GM12878 (cell line): Measurements from ENCODE around the gene FREY1. TPM values are rescaled to one million over a fixed set of nuclear protein-coding genes. Genes with fewer than 3 reads are reported as not detected.

ENCODE experiments used
- ASH2L ChIP-seq: fragments of 300-600, 200-600 bp; sonication (generic); IDR thresholded peaks from 2 replicates; pipeline ENCODE4 v1.6.1; 2017; ENCODE audit warnings: low read depth, mild to moderate bottlenecking, borderline replicate concordance
- ATF7 ChIP-seq: fragments of 450-650 bp; IDR thresholded peaks from 2 replicates; pipeline ENCODE4 v1.6.1; 2016; ENCODE audit warnings: low read depth, mild to moderate bottlenecking
- BMI1 ChIP-seq: fragments of 450-650 bp; IDR thresholded peaks from 2 replicates; pipeline ENCODE4 v1.6.1; 2016; ENCODE audit warnings: mild to moderate bottlenecking, moderate library complexity, borderline replicate concordance
- CEBPB ChIP-seq, 2 experiments: fragments of 150-350 bp in 1 of 2; IDR thresholded peaks; 2 replicates each; pipeline ENCODE4 v1.6.1; 2012 to 2014; ENCODE audit warnings: low read depth in 2 of 2, low read length in 2 of 2, borderline replicate concordance in 1 of 2, inconsistent platforms in 1 of 2
- E4F1 ChIP-seq: fragments of 450-650 bp; IDR thresholded peaks from 2 replicates; pipeline ENCODE4 v1.6.1; 2018; ENCODE audit warnings: borderline replicate concordance, mild to moderate bottlenecking; ENCODE audit not compliant: partially characterized antibody
- HDAC6 ChIP-seq: fragments of 200-600 bp; sonication (generic); IDR thresholded peaks from one replicate; pipeline ENCODE4 v1.8.0; 2017; ENCODE audit warnings: antibody characterized with exemption; ENCODE audit not compliant: unreplicated experiment
- MEF2B ChIP-seq: fragments of 450-650 bp; IDR thresholded peaks from 2 replicates; pipeline ENCODE4 v1.6.1; 2018; ENCODE audit warnings: mild to moderate bottlenecking, moderate library complexity; ENCODE audit not compliant: partially characterized antibody, poor library complexity, severe bottlenecking
- MYB ChIP-seq: fragments of 150-350 bp; IDR thresholded peaks from 2 replicates; pipeline ENCODE4 v1.6.1; 2014; ENCODE audit warnings: mild to moderate bottlenecking, low read depth, low read length, borderline replicate concordance
- NFYA ChIP-seq: IDR thresholded peaks from 2 replicates; pipeline ENCODE4 v1.6.1; 2011; ENCODE audit warnings: low read depth, mild to moderate bottlenecking, low read length, improper control_type of control experiment, borderline replicate concordance
- POLR2AphosphoS2 ChIP-seq: IDR thresholded peaks from 2 replicates; pipeline ENCODE4 v1.6.1; 2011; ENCODE audit warnings: low read depth, mild to moderate bottlenecking, low read length, improper control_type of control experiment, moderate library complexity
- RAD51 ChIP-seq: fragments of 450-650 bp; IDR thresholded peaks from 2 replicates; pipeline ENCODE4 v1.6.1; 2016; ENCODE audit warnings: moderate library complexity, mild to moderate bottlenecking, inconsistent platforms
- SPI1 ChIP-seq: IDR thresholded peaks from 2 replicates; pipeline ENCODE4 v1.6.1; 2011; ENCODE audit warnings: low read depth, mild to moderate bottlenecking, low read length, moderate library complexity, borderline replicate concordance; ENCODE audit not compliant: insufficient read depth
- TCF7 ChIP-seq: IDR thresholded peaks from 2 replicates; pipeline ENCODE4 v1.6.1; 2014; ENCODE audit warnings: antibody characterized with exemption, borderline replicate concordance
- YY1 ChIP-seq: IDR thresholded peaks from 2 replicates; pipeline ENCODE4 v1.6.1; 2011; ENCODE audit warnings: low read depth, mild to moderate bottlenecking, low read length
- ZNF24 ChIP-seq: fragments of 450-650 bp; IDR thresholded peaks from 2 replicates; pipeline ENCODE4 v1.6.1; 2017; ENCODE audit warnings: antibody characterized with exemption, mild to moderate bottlenecking
- ZSCAN29 ChIP-seq: fragments of 450-650 bp; IDR thresholded peaks from 2 replicates; pipeline ENCODE4 v1.6.1; 2017; ENCODE audit warnings: mild to moderate bottlenecking, moderate library complexity
- ZZZ3 ChIP-seq: IDR thresholded peaks from 2 replicates; pipeline ENCODE4 v1.6.1; 2011; ENCODE audit warnings: low read depth; ENCODE audit not compliant: control insufficient read depth, insufficient read length
- polyA plus RNA-seq, 11 experiments: library from polyadenylated mRNA; depleted of rRNA in 4 of 11; unstranded in 6 of 11; stranded (reverse) in 5 of 11; fragments of >200 nt; fragmentation: Nextera tagmentation in 4 of 11; fragmentation: Illumina TruSeq in 1 of 11; extraction: Ambion mirVana in 4 of 11; extraction: Trizol in 1 of 11; gene quantifications; 1 replicate in 1 of 11; 2 replicates in 10 of 11; pipeline versions ENCODE4 v1.2.1 to v1.2.3, GENCODE V29; 2011 to 2016; ENCODE audit warnings: inconsistent platforms in 2 of 11, missing spikeins in 2 of 11, low read depth in 1 of 11
- total RNA-seq, 4 experiments: library from RNA; depleted of rRNA in 3 of 4; stranded (reverse); fragments of >200 nt in 3 of 4; fragmentation: Illumina TruSeq in 1 of 4; extraction: Trizol in 1 of 4; gene quantifications; 2 replicates each; pipeline versions ENCODE4 v1.2.1 to v1.2.3, GENCODE V29; 2013 to 2021
- TF ChIP-seq, protein P1 (sequence below): IDR thresholded peaks from 2 replicates; pipeline ENCODE4 v1.6.1; 2012; ENCODE audit warnings: mild to moderate bottlenecking, low read depth, low read length
- TF ChIP-seq, protein P2 (sequence below): fragments of 450-650 bp; formaldehyde crosslinking; IDR thresholded peaks from 2 replicates; pipeline ENCODE4 v1.4.0; 2022; ENCODE audit warnings: mild to moderate bottlenecking, moderate library complexity

FREY1 gene
- total and polyA plus RNA-seq, 10 of the 15 experiments (the other 5 are each of a cell fraction or from before 2014, with no cell fraction given) = 0.13 to 1.7 (median 0.39) TPM; not detected in 3

DNA sequence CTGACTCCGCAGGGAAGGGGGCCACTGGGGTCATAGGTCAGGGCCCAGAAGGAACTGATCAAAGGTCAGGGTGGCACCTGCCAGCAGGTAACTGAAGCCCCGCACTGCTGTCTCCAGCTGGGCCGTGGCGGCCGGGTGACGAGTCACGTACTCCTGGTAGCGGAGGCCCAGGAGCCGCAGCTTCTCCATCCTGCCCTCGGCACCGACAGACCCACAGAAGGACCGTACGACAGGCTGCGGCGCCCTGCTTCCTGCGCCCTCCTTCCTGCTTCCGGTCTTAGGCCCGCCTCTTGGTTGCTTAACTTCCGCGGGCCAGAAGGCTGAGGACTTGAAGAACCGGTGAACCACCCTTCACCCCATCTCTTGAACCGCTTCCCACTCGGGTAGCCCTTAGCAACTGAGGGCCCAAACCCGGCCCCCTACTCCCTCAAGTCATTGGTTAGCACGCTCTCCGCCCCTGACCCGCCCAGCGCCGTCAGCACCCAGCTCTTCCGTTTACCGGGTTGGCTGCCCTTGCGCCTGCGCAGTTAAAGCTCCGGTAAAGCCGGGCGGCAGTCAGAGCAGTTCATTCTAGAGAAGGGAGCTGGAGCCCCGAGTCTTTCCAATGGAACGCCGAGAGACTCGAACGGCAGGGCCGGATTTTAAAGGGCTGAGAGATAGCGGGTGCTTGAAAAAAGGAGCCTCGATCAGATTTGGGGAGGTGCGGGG, 10.7 kb upstream of the FREY1 start, which contains the start of gene PEX16 (continued):
- TF ChIP-seq ZZZ3 = no peak
- TF ChIP-seq HDAC6 = no peak
- peak; percentile 74; the same call in 1 of the 2 replicates for TF ChIP-seq RAD51
- 0 out of 2 replicates have a peak, but pooled peaks have one; percentile 18 for TF ChIP-seq SPI1
- TF ChIP-seq MEF2B = peak; percentile 14
- TF ChIP-seq NFYA = no peak
- peak in 1 of 2 experiments; percentile 93; a peak in 2 of 4 replicates for TF ChIP-seq CEBPB (IDR thresholded peaks at IDR 0.05; ENCODE audit: borderline replicate concordance in 1 of 2, low read depth in 2 of 2, low read length in 2 of 2)
- peak; percentile 29; the same call in 1 of the 2 replicates for TF ChIP-seq ATF7
- TF ChIP-seq ZSCAN29 = no peak
- peak; percentile 85 for TF ChIP-seq E4F1
- TF ChIP-seq, protein P1, sequence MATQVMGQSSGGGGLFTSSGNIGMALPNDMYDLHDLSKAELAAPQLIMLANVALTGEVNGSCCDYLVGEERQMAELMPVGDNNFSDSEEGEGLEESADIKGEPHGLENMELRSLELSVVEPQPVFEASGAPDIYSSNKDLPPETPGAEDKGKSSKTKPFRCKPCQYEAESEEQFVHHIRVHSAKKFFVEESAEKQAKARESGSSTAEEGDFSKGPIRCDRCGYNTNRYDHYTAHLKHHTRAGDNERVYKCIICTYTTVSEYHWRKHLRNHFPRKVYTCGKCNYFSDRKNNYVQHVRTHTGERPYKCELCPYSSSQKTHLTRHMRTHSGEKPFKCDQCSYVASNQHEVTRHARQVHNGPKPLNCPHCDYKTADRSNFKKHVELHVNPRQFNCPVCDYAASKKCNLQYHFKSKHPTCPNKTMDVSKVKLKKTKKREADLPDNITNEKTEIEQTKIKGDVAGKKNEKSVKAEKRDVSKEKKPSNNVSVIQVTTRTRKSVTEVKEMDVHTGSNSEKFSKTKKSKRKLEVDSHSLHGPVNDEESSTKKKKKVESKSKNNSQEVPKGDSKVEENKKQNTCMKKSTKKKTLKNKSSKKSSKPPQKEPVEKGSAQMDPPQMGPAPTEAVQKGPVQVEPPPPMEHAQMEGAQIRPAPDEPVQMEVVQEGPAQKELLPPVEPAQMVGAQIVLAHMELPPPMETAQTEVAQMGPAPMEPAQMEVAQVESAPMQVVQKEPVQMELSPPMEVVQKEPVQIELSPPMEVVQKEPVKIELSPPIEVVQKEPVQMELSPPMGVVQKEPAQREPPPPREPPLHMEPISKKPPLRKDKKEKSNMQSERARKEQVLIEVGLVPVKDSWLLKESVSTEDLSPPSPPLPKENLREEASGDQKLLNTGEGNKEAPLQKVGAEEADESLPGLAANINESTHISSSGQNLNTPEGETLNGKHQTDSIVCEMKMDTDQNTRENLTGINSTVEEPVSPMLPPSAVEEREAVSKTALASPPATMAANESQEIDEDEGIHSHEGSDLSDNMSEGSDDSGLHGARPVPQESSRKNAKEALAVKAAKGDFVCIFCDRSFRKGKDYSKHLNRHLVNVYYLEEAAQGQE = no peak
- TF ChIP-seq ASH2L = no peak; the same call in 1 of the 2 replicates
- no peak for TF ChIP-seq ZNF24
- TF ChIP-seq, protein P2, sequence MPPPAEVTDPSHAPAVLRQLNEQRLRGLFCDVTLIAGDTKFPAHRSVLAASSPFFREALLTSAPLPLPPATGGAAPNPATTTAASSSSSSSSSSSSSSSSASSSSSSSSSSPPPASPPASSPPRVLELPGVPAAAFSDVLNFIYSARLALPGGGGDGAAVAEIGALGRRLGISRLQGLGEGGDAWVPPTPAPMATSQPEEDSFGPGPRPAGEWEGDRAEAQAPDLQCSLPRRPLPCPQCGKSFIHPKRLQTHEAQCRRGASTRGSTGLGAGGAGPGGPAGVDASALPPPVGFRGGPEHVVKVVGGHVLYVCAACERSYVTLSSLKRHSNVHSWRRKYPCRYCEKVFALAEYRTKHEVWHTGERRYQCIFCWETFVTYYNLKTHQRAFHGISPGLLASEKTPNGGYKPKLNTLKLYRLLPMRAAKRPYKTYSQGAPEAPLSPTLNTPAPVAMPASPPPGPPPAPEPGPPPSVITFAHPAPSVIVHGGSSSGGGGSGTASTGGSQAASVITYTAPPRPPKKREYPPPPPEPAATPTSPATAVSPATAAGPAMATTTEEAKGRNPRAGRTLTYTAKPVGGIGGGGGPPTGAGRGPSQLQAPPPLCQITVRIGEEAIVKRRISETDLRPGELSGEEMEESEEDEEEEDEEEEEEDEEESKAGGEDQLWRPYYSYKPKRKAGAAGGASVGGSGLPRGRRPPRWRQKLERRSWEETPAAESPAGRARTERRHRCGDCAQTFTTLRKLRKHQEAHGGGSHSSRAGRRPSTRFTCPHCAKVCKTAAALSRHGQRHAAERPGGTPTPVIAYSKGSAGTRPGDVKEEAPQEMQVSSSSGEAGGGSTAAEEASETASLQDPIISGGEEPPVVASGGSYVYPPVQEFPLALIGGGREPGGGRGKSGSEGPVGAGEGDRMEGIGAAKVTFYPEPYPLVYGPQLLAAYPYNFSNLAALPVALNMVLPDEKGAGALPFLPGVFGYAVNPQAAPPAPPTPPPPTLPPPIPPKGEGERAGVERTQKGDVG (CRISPR knock-in tag) = no peak
- TF ChIP-seq YY1 = peak; percentile 84
- TF ChIP-seq MYB = no peak
- peak; percentile 67; the same call in 1 of the 2 replicates for TF ChIP-seq POLR2AphosphoS2
- peak; percentile 87 for TF ChIP-seq BMI1
- no peak for TF ChIP-seq TCF7
